Bronchial epithelial cell (primary cell): ENCODE measurements around the gene NT5E. TPM values are rescaled to one million over a fixed set of nuclear protein-coding genes. Genes with fewer than 3 reads are reported as not detected.
A peak's percentile ranks its signal among the peaks of the same experiment; 100 is the strongest.

ENCODE experiments used
- DNase-seq: peaks from one replicate; pipeline ENCODE4 v3.0.0-alpha.2; 2010; ENCODE audit warnings: low read depth
- FAIRE-seq: peaks from 2 replicates; lab custom pipeline; 2011; peaks lifted over from hg19 to GRCh38; lab: Jason Lieb, UNC
- H3K27me3 ChIP-seq: 2 replicates; pipeline ENCODE4 v1.5.1; 2011; ENCODE audit warnings: low read length; ENCODE audit not compliant: control insufficient read depth, insufficient read depth
- H3K36me3 ChIP-seq: 2 replicates; pipeline ENCODE4 v1.5.1; 2011; ENCODE audit warnings: low read length; ENCODE audit not compliant: control insufficient read depth, insufficient read depth
- H3K4me3 ChIP-seq: 2 replicates; pipeline ENCODE4 v1.5.1; 2011; ENCODE audit warnings: mild to moderate bottlenecking, low read depth, low read length, control low read depth
- total RNA-seq: library from RNA; depleted of rRNA; stranded (reverse); fragments of >200 nt; gene quantifications from 2 replicates; pipeline ENCODE4 v1.2.1, GENCODE V29; 2014
- TF ChIP-seq, protein P1 (sequence below): IDR thresholded peaks from 2 replicates; pipeline ENCODE4 v1.5.1; 2011; ENCODE audit warnings: mild to moderate bottlenecking, moderate library complexity, low read length, control low read depth, inconsistent platforms; ENCODE audit not compliant: insufficient read depth, severe bottlenecking

The NT5E gene
- total RNA-seq, 1 donor from 2014 or later, result 71.1 TPM

DNA sequence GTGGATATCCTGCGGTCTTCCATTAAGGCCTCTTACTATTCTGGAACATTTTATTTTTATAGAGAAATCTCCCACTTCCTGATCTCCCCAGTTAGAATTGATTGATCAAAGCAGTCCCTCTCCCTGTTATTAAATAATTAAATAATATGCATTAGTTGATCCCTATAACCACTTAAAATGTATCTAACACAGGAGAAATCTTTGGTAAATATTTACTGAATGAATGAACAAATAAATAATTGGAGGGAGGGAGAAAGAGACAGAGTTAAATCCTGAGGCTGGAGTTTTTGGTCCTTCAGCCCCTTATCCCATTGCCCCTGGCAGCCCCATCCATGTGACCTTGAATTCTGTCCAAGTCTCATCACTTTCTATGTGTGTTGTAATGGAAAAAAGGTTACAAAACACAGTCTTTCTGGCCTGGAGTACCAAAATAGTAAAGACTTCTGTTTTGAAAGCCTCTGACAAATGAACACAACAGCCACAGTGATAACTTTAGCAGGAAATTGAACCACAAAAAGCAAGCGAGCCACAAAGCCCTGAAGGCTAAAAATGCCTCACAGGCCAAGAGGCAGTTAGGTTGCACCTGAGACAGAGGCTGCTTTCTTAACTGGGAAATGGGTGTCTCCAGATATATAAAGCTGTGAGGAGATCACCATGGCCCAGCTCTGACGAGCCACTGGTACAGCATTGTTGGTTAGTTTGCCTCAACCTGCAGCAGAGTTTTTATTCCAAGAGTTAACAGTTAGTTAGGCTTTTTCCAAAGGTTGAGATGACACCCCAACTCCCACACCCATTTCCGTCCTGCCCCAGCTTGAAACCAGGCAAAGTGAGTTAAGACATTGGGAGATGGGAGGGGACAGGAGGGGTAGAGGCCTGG, 11.3 kb downstream of the NT5E start:
- Histone ChIP-seq H3K4me3 (no peak overlapping the region), H3K27me3 (no peaks in the 10 kb centered on the region), H3K36me3 (peaks cover 1% of the 10 kb centered on the region)
- no peak for DNase-seq
- FAIRE-seq, result no peak
- TF ChIP-seq, protein P1, sequence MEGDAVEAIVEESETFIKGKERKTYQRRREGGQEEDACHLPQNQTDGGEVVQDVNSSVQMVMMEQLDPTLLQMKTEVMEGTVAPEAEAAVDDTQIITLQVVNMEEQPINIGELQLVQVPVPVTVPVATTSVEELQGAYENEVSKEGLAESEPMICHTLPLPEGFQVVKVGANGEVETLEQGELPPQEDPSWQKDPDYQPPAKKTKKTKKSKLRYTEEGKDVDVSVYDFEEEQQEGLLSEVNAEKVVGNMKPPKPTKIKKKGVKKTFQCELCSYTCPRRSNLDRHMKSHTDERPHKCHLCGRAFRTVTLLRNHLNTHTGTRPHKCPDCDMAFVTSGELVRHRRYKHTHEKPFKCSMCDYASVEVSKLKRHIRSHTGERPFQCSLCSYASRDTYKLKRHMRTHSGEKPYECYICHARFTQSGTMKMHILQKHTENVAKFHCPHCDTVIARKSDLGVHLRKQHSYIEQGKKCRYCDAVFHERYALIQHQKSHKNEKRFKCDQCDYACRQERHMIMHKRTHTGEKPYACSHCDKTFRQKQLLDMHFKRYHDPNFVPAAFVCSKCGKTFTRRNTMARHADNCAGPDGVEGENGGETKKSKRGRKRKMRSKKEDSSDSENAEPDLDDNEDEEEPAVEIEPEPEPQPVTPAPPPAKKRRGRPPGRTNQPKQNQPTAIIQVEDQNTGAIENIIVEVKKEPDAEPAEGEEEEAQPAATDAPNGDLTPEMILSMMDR, result no peak

- no peak for DNase-seq
- no peak overlapping the region for H3K4me3 ChIP-seq
- FAIRE-seq, result no peak
- H3K36me3 ChIP-seq, result peaks cover 1% of the 10 kb centered on the region
- TF ChIP-seq, protein P1, result no peak
- no peaks in the 10 kb centered on the region for H3K27me3 ChIP-seq
These were observed 11.9 kb downstream of the NT5E start for GRCh38 chr6:85461798-85462170.

DNA sequence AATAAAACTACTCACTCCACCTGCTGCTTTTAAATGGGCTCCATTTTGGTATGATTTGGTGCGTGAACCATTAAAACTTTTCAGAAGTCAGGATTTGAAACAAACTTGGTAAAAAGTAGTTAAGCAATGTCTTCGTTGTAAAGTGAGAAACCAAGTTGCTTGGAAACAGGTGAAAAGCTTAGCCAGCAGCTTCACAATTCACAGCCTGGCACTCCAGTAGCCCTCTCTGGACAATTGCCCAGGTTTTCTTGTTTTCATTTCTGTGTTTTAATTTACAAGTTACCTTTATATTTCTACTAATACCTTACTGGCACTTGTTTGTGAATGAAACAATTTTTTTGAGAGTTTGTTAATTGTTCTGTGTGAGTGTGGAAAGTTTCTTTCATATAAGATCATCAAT, 12.8 kb downstream of the NT5E start:
- FAIRE-seq, result no peak
- no peaks in the 10 kb centered on the region for H3K27me3 ChIP-seq
- DNase-seq, result no peak
- TF ChIP-seq, protein P1, result no peak
- H3K4me3 ChIP-seq, result no peak overlapping the region
- peaks cover 1% of the 10 kb centered on the region for H3K36me3 ChIP-seq

- Histone ChIP-seq H3K27me3 (no peaks in the 10 kb centered on the region), H3K4me3 (no peak overlapping the region), H3K36me3 (peaks cover 1% of the 10 kb centered on the region)
- DNase-seq (no peak), FAIRE-seq (no peak)
- TF ChIP-seq, protein P1, result no peak
These were observed 13.9 kb downstream of the NT5E start for GRCh38 chr6:85463621-85464259.

DNA sequence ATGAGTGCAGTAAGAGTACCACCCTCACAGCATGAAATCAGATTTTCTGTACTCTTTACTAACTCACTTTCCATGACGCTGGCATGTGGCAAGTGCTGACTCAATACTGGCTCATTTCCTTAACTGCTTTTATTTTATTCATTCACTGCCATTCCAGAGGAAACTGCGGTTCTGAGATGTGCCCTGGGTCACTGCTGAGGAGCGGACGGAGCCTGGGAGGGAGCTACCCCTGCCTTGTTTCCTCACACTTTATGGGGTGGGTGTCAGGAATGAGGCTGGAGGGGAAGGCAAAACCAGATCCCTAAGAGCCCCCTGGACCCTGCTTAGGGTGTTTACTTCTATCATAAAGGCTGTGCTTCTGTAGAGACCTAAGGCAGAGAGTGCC, 14.4 kb downstream of the NT5E start:
- no peak for FAIRE-seq
- Histone ChIP-seq H3K27me3 (no peaks in the 10 kb centered on the region), H3K4me3 (no peak overlapping the region), H3K36me3 (peaks cover 1% of the 10 kb centered on the region)
- TF ChIP-seq, protein P1, result no peak
- DNase-seq, result peak; percentile 97
